SK-N-MC (cell line): ENCODE data around the gene DPY30.

Experiments
- EZH2 ChIP-seq: fragments of 200-600 bp; sonication (generic); IDR thresholded peaks from one replicate; pipeline ENCODE4 v1.6.1; 2017; ENCODE audit warnings: antibody characterized with exemption
- POLR2AphosphoS5 ChIP-seq: IDR thresholded peaks from 2 replicates; pipeline ENCODE4 v1.6.1; 2012; ENCODE audit warnings: mild to moderate bottlenecking, low read depth, low read length, borderline replicate concordance

GRCh38 chr2:32060266-32060665 is 20.7 kb upstream of the DPY30 start:
- TF ChIP-seq EZH2 = no peak
- TF ChIP-seq POLR2AphosphoS5 = no peak
